GM12878 (cell line): ENCODE results near the gene SCNM1. TPM values are rescaled to one million over a fixed set of nuclear protein-coding genes. Genes with fewer than 3 reads are reported as not detected.

Source experiments
- CBFB ChIP-seq: IDR thresholded peaks from 2 replicates; pipeline ENCODE4 v1.6.1; 2016; ENCODE audit warnings: antibody characterized with exemption, low read depth
- CHD2 ChIP-seq: IDR thresholded peaks from 2 replicates; pipeline ENCODE4 v1.6.1; 2011; ENCODE audit warnings: low read depth, low read length, improper control_type of control experiment, borderline replicate concordance
- CUX1 ChIP-seq: IDR thresholded peaks from 2 replicates; pipeline ENCODE4 v1.6.1; 2012; ENCODE audit warnings: improper control_type of control experiment, low read depth, low read length; ENCODE audit not compliant: insufficient replicate concordance
- ESRRA ChIP-seq: IDR thresholded peaks from 2 replicates; pipeline ENCODE4 v1.6.1; 2012; ENCODE audit warnings: mild to moderate bottlenecking, low read length, improper control_type of control experiment
- ETV6 ChIP-seq, 2 experiments: fragments of 450-650 bp in 1 of 2; IDR thresholded peaks in 1 of 2; conservative IDR thresholded peaks in 1 of 2; 2 replicates each; pipeline ENCODE4 v1.6.1; 2014; ENCODE audit warnings: antibody characterized with exemption in 1 of 2, borderline replicate concordance in 1 of 2, low read depth in 1 of 2, mild to moderate bottlenecking in 1 of 2, moderate library complexity in 1 of 2
- HDAC6 ChIP-seq: fragments of 200-600 bp; sonication (generic); IDR thresholded peaks from one replicate; pipeline ENCODE4 v1.8.0; 2017; ENCODE audit warnings: antibody characterized with exemption; ENCODE audit not compliant: unreplicated experiment
- IRF3 ChIP-seq: fragments of 450-650 bp; IDR thresholded peaks from 2 replicates; pipeline ENCODE4 v1.6.1; 2014; ENCODE audit warnings: mild to moderate bottlenecking
- IRF5 ChIP-seq: fragments of 450-650 bp; IDR thresholded peaks from 2 replicates; pipeline ENCODE4 v1.6.1; 2017; ENCODE audit warnings: borderline replicate concordance
- JUNB ChIP-seq: IDR thresholded peaks from 2 replicates; pipeline ENCODE4 v1.6.1; 2016; ENCODE audit warnings: antibody characterized with exemption, mild to moderate bottlenecking
- JUND ChIP-seq: IDR thresholded peaks from 2 replicates; pipeline ENCODE4 v1.6.1; 2012; ENCODE audit warnings: low read depth, mild to moderate bottlenecking, low read length, improper control_type of control experiment, moderate library complexity
- MEF2B ChIP-seq: fragments of 450-650 bp; IDR thresholded peaks from 2 replicates; pipeline ENCODE4 v1.6.1; 2018; ENCODE audit warnings: mild to moderate bottlenecking, moderate library complexity; ENCODE audit not compliant: partially characterized antibody, poor library complexity, severe bottlenecking
- MTA2 ChIP-seq: fragments of 450-650 bp; IDR thresholded peaks from 2 replicates; pipeline ENCODE4 v1.6.1; 2016; ENCODE audit warnings: low read depth, mild to moderate bottlenecking, moderate library complexity
- MTA3 ChIP-seq: IDR thresholded peaks from 2 replicates; pipeline ENCODE4 v1.6.1; 2012; ENCODE audit warnings: low read length, inconsistent platforms, borderline replicate concordance
- NFXL1 ChIP-seq: fragments of 450-650 bp; IDR thresholded peaks from 2 replicates; pipeline ENCODE4 v1.6.1; 2017; ENCODE audit warnings: antibody characterized with exemption, mild to moderate bottlenecking, borderline replicate concordance
- RCOR1 ChIP-seq: conservative IDR thresholded peaks from 2 replicates; pipeline ENCODE4 v1.6.1; 2012; ENCODE audit warnings: low read depth, low read length, improper control_type of control experiment
- RELB ChIP-seq: fragments of 450-650 bp; IDR thresholded peaks from 2 replicates; pipeline ENCODE4 v1.6.1; 2017; ENCODE audit warnings: low read depth, mild to moderate bottlenecking, moderate library complexity
- SREBF2 ChIP-seq: IDR thresholded peaks from 2 replicates; pipeline ENCODE4 v1.6.1; 2012; ENCODE audit warnings: mild to moderate bottlenecking, low read length
- STAT3 ChIP-seq: IDR thresholded peaks from 2 replicates; pipeline ENCODE4 v1.6.1; 2011; ENCODE audit warnings: low read depth, low read length, improper control_type of control experiment
- ZNF207 ChIP-seq: fragments of 450-650 bp; IDR thresholded peaks from 2 replicates; pipeline ENCODE4 v1.6.1; 2014; ENCODE audit warnings: antibody characterized with exemption, mild to moderate bottlenecking, borderline replicate concordance
- ZNF274 ChIP-seq: IDR thresholded peaks from one replicate; pipeline ENCODE4 v1.8.0; 2011; ENCODE audit not compliant: insufficient read length, insufficient read depth
- ZNF384 ChIP-seq: IDR thresholded peaks from 2 replicates; pipeline ENCODE4 v1.6.1; 2012; ENCODE audit warnings: low read depth, mild to moderate bottlenecking, low read length, improper control_type of control experiment, borderline replicate concordance
- polyA plus RNA-seq, 11 experiments: library from polyadenylated mRNA; depleted of rRNA in 4 of 11; unstranded in 6 of 11; stranded (reverse) in 5 of 11; fragments of >200 nt; fragmentation: Nextera tagmentation in 4 of 11; fragmentation: Illumina TruSeq in 1 of 11; extraction: Ambion mirVana in 4 of 11; extraction: Trizol in 1 of 11; gene quantifications; 1 replicate in 1 of 11; 2 replicates in 10 of 11; pipeline versions ENCODE4 v1.2.1 to v1.2.3, GENCODE V29; 2011 to 2016; ENCODE audit warnings: inconsistent platforms in 2 of 11, missing spikeins in 2 of 11, low read depth in 1 of 11
- total RNA-seq, 4 experiments: library from RNA; depleted of rRNA in 3 of 4; stranded (reverse); fragments of >200 nt in 3 of 4; fragmentation: Illumina TruSeq in 1 of 4; extraction: Trizol in 1 of 4; gene quantifications; 2 replicates each; pipeline versions ENCODE4 v1.2.1 to v1.2.3, GENCODE V29; 2013 to 2021

Gene SCNM1
- total and polyA plus RNA-seq, 10 of the 15 experiments (the other 5 are each of a cell fraction or from before 2014, with no cell fraction given), result 25.8 to 207 (median 76.9) TPM

GRCh38 chr1:151165738-151166504 lies at the start of gene SCNM1, which contains the start of gene LYSMD1 (continued):
- TF ChIP-seq CUX1 (no peak), ESRRA (no peak; the same call in 1 of the 2 replicates), MTA2 (0 out of 2 replicates have a peak, but pooled peaks have one; percentile 35), RCOR1 (no peak), CBFB (peak; percentile 98), JUNB (no peak), NFXL1 (no peak), IRF3 (0 out of 2 replicates have a peak, but pooled peaks have one; percentile 34), STAT3 (no peak), SREBF2 (no peak), ZNF207 (peak; percentile 96; the same call in 1 of the 2 replicates), HDAC6 (no peak), ZNF274 (no peak), MTA3 (no peak), RELB (peak; percentile 91), ZNF384 (peak; percentile 92), IRF5 (no peak), JUND (no peak), MEF2B (peak; percentile 25), ETV6 (conservative IDR thresholded peaks at IDR 0.05 in 1 of 2, IDR thresholded peaks at IDR 0.05 in 1 of 2; ENCODE audit: borderline replicate concordance in 1 of 2, low read depth in 1 of 2) (peak; percentile 62 to 96; a peak in 2 of 4 replicates), CHD2 (peak; percentile 93)
